ENCODE measurements around the gene MTHFS. TPM values are rescaled to one million over a fixed set of nuclear protein-coding genes. Genes with fewer than 3 reads are reported as not detected.

Gene MTHFS
- total and polyA plus RNA-seq, 8 donors = 20.6 to 40.1 (median 24.7) TPM

DNA sequence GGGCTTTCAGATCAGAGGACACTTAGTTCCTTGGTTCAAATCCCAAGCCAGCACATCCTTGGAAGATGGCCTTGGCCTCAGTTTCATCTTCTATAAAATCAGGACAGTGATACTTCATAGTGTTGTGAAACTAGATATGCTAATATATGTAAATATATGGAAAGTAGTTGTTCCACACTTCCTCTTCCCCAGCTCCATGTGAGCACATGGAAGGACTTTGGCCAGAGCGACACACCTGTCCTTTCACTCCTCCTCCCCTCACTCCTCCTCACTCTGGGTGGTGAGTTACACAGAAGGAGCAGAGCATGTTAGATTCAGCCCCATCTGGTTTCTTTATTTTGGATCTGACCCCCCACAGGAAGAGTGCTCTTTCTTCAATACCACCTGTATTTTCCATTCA, 65.2 kb downstream of the MTHFS start:
- DNase-seq = no peak
- TF ChIP-seq, protein P1, sequence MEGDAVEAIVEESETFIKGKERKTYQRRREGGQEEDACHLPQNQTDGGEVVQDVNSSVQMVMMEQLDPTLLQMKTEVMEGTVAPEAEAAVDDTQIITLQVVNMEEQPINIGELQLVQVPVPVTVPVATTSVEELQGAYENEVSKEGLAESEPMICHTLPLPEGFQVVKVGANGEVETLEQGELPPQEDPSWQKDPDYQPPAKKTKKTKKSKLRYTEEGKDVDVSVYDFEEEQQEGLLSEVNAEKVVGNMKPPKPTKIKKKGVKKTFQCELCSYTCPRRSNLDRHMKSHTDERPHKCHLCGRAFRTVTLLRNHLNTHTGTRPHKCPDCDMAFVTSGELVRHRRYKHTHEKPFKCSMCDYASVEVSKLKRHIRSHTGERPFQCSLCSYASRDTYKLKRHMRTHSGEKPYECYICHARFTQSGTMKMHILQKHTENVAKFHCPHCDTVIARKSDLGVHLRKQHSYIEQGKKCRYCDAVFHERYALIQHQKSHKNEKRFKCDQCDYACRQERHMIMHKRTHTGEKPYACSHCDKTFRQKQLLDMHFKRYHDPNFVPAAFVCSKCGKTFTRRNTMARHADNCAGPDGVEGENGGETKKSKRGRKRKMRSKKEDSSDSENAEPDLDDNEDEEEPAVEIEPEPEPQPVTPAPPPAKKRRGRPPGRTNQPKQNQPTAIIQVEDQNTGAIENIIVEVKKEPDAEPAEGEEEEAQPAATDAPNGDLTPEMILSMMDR (IDR thresholded peaks at IDR 0.05) = no peak
- intact Hi-C loops (cut with DNase I) = no loop called here
- Histone ChIP-seq H3K4me3 (no peak overlapping the region), H3K36me3 (peaks cover 0 to 24% of the 10 kb centered on the region in 2 donors), H3K4me1 (peaks cover 4 to 14% of the 10 kb centered on the region in 2 donors), H3K27me3 (no peaks in the 10 kb centered on the region), H3K27ac (no peak overlapping the region), H3K9me3 (no peaks in the 10 kb centered on the region)
- no peak for ATAC-seq

DNA sequence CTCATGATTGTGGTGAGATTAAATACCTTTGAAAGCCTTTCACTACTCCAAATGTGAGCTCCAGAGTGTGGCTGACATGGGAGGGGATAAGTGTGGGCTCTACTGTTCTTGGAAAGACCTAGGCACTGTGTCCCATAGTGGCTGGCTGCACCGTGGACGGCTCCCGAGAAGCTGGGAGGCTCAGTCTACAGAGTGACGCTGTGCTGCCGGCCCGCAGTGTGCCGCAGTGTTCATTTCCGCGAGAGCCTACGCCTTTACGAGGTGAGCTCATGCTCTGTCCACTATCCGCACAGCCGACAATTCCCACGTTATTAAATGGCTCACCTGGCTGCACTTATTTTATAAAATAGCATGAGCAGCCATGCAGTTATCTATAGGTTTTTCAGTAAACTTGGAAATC, 66.9 kb downstream of the MTHFS start:
- peaks cover 0 to 21% of the 10 kb centered on the region in 2 donors for H3K36me3 ChIP-seq
- DNase-seq (peak in 1 of 4 donors; percentile 60), ATAC-seq (no peak)
- H3K4me1 ChIP-seq = peaks cover 3 to 11% of the 10 kb centered on the region in 2 donors
- intact Hi-C loops (cut with DNase I) = no loop called here
- H3K9me3 ChIP-seq = no peaks in the 10 kb centered on the region
- H3K27ac ChIP-seq = no peak overlapping the region
- no peaks in the 10 kb centered on the region for H3K27me3 ChIP-seq
- TF ChIP-seq, protein P1 (IDR thresholded peaks at IDR 0.05) = no peak
- no peak overlapping the region for H3K4me3 ChIP-seq

GRCh38 chr15:79828447-79828846, 68.4 kb downstream of the MTHFS start:
- H3K27ac ChIP-seq = no peak overlapping the region
- intact Hi-C loops (cut with DNase I) = no loop called here

DNA sequence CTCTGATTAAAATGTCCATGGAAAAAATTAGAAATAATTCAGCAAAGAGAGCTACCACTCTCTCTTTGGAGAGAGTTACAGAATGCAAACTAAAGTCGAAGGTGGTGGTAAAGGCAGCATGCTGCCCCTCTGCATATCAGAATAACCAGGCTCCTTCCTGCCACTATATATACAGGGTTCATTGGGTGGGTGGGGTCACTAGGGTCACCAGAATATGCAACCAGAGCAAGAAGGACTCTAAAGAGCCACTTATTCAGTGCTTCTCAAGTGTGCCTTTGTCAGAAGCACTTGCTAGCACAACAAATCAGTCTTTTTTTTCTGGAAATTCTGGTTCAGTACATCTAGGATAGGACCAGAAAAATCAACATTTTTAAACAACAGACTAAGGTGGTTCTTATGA, 70.0 kb downstream of the MTHFS start:
- Histone ChIP-seq H3K27me3 (no peaks in the 10 kb centered on the region), H3K36me3 (peaks cover 0 to 5% of the 10 kb centered on the region in 2 donors), H3K4me1 (no peaks in the 10 kb centered on the region), H3K4me3 (no peak overlapping the region), H3K27ac (no peak overlapping the region), H3K9me3 (no peaks in the 10 kb centered on the region)
- intact Hi-C loops (cut with DNase I) = no loop called here
- ATAC-seq (peak; percentile 81), DNase-seq (no peak)
- TF ChIP-seq, protein P1 (IDR thresholded peaks at IDR 0.05) = no peak

More at GRCh38 chr15:79828447-79828846, 68.4 kb downstream of the MTHFS start:
- Histone ChIP-seq H3K9me3 (no peaks in the 10 kb centered on the region), H3K27me3 (no peaks in the 10 kb centered on the region), H3K36me3 (peaks cover 0 to 16% of the 10 kb centered on the region in 2 donors), H3K4me3 (no peak overlapping the region), H3K4me1 (no peaks in the 10 kb centered on the region)
- no peak for DNase-seq
- TF ChIP-seq, protein P1 (IDR thresholded peaks at IDR 0.05) = no peak
- ATAC-seq = no peak

- Histone ChIP-seq H3K4me1 (no peaks in the 10 kb centered on the region), H3K36me3 (no peaks in the 10 kb centered on the region), H3K27ac (no peak overlapping the region), H3K27me3 (no peaks in the 10 kb centered on the region), H3K4me3 (no peak overlapping the region), H3K9me3 (peaks cover 0 to 10% of the 10 kb centered on the region in 2 donors)
- intact Hi-C loops (cut with DNase I) = no loop called here
- TF ChIP-seq, protein P1 (IDR thresholded peaks at IDR 0.05) = no peak
- no peak for ATAC-seq
- no peak for DNase-seq
Observed at GRCh38 chr15:79824136-79824701, 72.6 kb downstream of the MTHFS start.

All from left lung (tissue), 10 donors.